K562 (cell line): ENCODE results near the gene KCNH2. TPM values are rescaled to one million over a fixed set of nuclear protein-coding genes. Genes with fewer than 3 reads are reported as not detected.
A peak's percentile ranks its signal among the peaks of the same experiment; 100 is the strongest.

ENCODE experiments used
- DNMT1 ChIP-seq: fragments of 450-650 bp; IDR thresholded peaks from 2 replicates; pipeline ENCODE4 v1.6.1; 2016; ENCODE audit warnings: antibody characterized with exemption, mild to moderate bottlenecking
- PHB2 ChIP-seq: fragments of 450-650 bp; IDR thresholded peaks from 2 replicates; pipeline ENCODE4 v1.6.1; 2017; ENCODE audit warnings: low read depth
- TCF3 ChIP-seq: sonication (generic); formaldehyde crosslinking; IDR thresholded peaks from 2 replicates; pipeline ENCODE4 v1.4.0; 2020; ENCODE audit warnings: mild to moderate bottlenecking, missing genetic modification reagents
- THRAP3 ChIP-seq: fragments of 450-650 bp; IDR thresholded peaks from 2 replicates; pipeline ENCODE4 v1.6.1; 2016; ENCODE audit warnings: mild to moderate bottlenecking, inconsistent platforms, borderline replicate concordance
- ZNF23 ChIP-seq: fragments of 250-450 bp; sonication (Bioruptor Pico); IDR thresholded peaks from 2 replicates; pipeline ENCODE4 v1.4.0; 2020; ENCODE audit warnings: mild to moderate bottlenecking
- polyA plus RNA-seq, 8 experiments: library from polyadenylated mRNA; depleted of rRNA in 4 of 8; stranded (reverse) in 5 of 8; unstranded in 3 of 8; fragments of >200 nt; fragmentation: Nextera tagmentation in 2 of 8; fragmentation: Illumina TruSeq in 1 of 8; extraction: Ambion mirVana in 2 of 8; extraction: Trizol in 1 of 8; gene quantifications; 2 replicates each; pipeline versions ENCODE4 v1.2.1 to v1.2.3, GENCODE V29; 2011 to 2014; ENCODE audit warnings: inconsistent platforms in 1 of 8, missing spikeins in 1 of 8
- total RNA-seq, 7 experiments: library from RNA; depleted of rRNA in 6 of 7; stranded (reverse); fragments of >200 nt in 6 of 7; fragmentation: Illumina TruSeq in 2 of 7; extraction: Trizol in 2 of 7; gene quantifications; 2 replicates each; pipeline versions ENCODE4 v1.2.1 to v1.2.3, GENCODE V29; 2011 to 2021; ENCODE audit warnings: low replicate concordance in 1 of 7
- TF ChIP-seq, protein P1 (sequence below): fragments of 450-650 bp; formaldehyde crosslinking; IDR thresholded peaks from 2 replicates; pipeline ENCODE4 v1.4.0; 2020; ENCODE audit warnings: mild to moderate bottlenecking, mixed read lengths
- TF ChIP-seq, protein P2 (sequence below): fragments of 200-600 bp; sonication (generic); IDR thresholded peaks from one replicate; pipeline ENCODE4 v1.6.1; 2012; ENCODE audit warnings: mild to moderate bottlenecking, low read depth, low read length, inconsistent platforms
- TF ChIP-seq, protein P3 (sequence below): fragments of 450-650 bp; IDR thresholded peaks from 2 replicates; pipeline ENCODE4 v1.6.1; 2016

KCNH2 gene
- total and polyA plus RNA-seq, 9 of the 15 experiments (the other 6 are each of a cell fraction or from before 2014, with no cell fraction given): 18.1 to 368 (median 218) TPM

DNA sequence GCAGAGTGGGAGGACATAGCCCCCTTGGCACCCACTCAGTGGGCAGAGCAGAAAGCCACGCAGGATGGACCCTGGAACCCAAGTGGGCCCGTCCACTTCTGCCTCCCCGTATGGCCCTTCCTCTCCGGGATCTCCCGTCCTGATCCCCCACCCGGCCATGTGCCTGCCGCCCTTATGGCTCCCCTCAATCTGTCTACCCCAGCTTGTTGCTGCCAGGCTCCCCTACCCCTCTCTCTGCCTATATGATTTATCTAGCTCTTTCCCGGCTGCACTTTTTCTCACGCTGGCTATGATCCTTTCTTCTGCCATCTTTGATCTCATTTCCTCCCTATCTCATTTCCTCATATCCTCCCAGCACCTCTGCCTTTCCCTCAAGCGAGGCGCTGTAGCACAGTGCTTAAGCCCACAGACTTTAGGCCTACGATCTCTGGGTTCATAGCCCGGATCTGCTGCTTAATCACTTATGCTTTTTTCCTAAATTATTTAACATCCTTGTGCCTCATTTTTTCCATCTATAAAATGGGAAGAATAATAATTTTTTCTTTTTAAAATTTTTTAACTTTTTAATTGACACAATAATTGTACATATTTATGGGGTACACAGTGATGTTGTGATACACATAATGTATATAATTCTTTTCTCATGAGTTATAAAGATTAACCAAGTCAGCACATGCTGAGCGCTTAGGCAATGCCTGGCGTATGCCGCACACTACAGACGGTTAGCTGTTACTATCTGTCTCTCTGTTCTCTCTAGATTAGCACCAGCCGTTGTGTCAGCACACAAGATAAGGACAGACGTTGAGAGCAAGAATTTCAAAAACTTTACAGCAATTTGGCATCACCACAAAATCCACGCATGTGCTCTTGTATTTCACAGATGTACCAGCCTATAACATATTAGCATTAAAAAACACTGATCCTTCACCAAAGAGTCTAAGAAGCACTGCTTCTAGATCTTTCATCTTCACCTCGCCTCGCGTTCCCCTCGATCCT is 18.1 kb downstream of the KCNH2 start (continued):
- TF ChIP-seq ZNF23 (CRISPR knock-in tag) (peak; percentile 52; the same call in 1 of the 2 replicates), THRAP3 (peak; percentile 92; the same call in 1 of the 2 replicates), DNMT1 (no peak; the same call in 1 of the 2 replicates), PHB2 (peak; percentile 90), TCF3 (CRISPR knock-in tag) (peak; percentile 99)
- TF ChIP-seq, protein P1, sequence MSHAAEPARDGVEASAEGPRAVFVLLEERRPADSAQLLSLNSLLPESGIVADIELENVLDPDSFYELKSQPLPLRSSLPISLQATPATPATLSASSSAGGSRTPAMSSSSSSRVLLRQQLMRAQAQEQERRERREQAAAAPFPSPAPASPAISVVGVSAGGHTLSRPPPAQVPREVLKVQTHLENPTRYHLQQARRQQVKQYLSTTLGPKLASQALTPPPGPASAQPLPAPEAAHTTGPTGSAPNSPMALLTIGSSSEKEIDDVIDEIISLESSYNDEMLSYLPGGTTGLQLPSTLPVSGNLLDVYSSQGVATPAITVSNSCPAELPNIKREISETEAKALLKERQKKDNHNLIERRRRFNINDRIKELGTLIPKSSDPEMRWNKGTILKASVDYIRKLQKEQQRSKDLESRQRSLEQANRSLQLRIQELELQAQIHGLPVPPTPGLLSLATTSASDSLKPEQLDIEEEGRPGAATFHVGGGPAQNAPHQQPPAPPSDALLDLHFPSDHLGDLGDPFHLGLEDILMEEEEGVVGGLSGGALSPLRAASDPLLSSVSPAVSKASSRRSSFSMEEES (CRISPR knock-in tag): peak; percentile 13; the same call in 1 of the 2 replicates
- TF ChIP-seq, protein P2, sequence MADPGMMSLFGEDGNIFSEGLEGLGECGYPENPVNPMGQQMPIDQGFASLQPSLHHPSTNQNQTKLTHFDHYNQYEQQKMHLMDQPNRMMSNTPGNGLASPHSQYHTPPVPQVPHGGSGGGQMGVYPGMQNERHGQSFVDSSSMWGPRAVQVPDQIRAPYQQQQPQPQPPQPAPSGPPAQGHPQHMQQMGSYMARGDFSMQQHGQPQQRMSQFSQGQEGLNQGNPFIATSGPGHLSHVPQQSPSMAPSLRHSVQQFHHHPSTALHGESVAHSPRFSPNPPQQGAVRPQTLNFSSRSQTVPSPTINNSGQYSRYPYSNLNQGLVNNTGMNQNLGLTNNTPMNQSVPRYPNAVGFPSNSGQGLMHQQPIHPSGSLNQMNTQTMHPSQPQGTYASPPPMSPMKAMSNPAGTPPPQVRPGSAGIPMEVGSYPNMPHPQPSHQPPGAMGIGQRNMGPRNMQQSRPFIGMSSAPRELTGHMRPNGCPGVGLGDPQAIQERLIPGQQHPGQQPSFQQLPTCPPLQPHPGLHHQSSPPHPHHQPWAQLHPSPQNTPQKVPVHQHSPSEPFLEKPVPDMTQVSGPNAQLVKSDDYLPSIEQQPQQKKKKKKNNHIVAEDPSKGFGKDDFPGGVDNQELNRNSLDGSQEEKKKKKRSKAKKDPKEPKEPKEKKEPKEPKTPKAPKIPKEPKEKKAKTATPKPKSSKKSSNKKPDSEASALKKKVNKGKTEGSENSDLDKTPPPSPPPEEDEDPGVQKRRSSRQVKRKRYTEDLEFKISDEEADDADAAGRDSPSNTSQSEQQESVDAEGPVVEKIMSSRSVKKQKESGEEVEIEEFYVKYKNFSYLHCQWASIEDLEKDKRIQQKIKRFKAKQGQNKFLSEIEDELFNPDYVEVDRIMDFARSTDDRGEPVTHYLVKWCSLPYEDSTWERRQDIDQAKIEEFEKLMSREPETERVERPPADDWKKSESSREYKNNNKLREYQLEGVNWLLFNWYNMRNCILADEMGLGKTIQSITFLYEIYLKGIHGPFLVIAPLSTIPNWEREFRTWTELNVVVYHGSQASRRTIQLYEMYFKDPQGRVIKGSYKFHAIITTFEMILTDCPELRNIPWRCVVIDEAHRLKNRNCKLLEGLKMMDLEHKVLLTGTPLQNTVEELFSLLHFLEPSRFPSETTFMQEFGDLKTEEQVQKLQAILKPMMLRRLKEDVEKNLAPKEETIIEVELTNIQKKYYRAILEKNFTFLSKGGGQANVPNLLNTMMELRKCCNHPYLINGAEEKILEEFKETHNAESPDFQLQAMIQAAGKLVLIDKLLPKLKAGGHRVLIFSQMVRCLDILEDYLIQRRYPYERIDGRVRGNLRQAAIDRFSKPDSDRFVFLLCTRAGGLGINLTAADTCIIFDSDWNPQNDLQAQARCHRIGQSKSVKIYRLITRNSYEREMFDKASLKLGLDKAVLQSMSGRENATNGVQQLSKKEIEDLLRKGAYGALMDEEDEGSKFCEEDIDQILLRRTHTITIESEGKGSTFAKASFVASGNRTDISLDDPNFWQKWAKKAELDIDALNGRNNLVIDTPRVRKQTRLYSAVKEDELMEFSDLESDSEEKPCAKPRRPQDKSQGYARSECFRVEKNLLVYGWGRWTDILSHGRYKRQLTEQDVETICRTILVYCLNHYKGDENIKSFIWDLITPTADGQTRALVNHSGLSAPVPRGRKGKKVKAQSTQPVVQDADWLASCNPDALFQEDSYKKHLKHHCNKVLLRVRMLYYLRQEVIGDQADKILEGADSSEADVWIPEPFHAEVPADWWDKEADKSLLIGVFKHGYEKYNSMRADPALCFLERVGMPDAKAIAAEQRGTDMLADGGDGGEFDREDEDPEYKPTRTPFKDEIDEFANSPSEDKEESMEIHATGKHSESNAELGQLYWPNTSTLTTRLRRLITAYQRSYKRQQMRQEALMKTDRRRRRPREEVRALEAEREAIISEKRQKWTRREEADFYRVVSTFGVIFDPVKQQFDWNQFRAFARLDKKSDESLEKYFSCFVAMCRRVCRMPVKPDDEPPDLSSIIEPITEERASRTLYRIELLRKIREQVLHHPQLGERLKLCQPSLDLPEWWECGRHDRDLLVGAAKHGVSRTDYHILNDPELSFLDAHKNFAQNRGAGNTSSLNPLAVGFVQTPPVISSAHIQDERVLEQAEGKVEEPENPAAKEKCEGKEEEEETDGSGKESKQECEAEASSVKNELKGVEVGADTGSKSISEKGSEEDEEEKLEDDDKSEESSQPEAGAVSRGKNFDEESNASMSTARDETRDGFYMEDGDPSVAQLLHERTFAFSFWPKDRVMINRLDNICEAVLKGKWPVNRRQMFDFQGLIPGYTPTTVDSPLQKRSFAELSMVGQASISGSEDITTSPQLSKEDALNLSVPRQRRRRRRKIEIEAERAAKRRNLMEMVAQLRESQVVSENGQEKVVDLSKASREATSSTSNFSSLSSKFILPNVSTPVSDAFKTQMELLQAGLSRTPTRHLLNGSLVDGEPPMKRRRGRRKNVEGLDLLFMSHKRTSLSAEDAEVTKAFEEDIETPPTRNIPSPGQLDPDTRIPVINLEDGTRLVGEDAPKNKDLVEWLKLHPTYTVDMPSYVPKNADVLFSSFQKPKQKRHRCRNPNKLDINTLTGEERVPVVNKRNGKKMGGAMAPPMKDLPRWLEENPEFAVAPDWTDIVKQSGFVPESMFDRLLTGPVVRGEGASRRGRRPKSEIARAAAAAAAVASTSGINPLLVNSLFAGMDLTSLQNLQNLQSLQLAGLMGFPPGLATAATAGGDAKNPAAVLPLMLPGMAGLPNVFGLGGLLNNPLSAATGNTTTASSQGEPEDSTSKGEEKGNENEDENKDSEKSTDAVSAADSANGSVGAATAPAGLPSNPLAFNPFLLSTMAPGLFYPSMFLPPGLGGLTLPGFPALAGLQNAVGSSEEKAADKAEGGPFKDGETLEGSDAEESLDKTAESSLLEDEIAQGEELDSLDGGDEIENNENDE: no peak
- TF ChIP-seq, protein P3, sequence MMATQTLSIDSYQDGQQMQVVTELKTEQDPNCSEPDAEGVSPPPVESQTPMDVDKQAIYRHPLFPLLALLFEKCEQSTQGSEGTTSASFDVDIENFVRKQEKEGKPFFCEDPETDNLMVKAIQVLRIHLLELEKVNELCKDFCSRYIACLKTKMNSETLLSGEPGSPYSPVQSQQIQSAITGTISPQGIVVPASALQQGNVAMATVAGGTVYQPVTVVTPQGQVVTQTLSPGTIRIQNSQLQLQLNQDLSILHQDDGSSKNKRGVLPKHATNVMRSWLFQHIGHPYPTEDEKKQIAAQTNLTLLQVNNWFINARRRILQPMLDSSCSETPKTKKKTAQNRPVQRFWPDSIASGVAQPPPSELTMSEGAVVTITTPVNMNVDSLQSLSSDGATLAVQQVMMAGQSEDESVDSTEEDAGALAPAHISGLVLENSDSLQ: peak; percentile 68
